Measurements from ENCODE around the gene STARD10. TPM values are rescaled to one million over a fixed set of nuclear protein-coding genes. Genes with fewer than 3 reads are reported as not detected.

Gene STARD10
- total RNA-seq, 4 donors from 2014 or later: 26.6 to 75.4 (median 58.1) TPM

- peaks cover 33 to 68% (median 54%) of the 10 kb centered on the region in 4 donors for H3K4me1 ChIP-seq
- no peak overlapping the region for H3K4me3 ChIP-seq
- H3K27ac ChIP-seq (replicated peaks in 1 of 4): no peak overlapping the region
- no peaks in the 10 kb centered on the region for H3K9me3 ChIP-seq
- no peak for DNase-seq (ENCODE audit: extremely low spot score)
- peaks cover 0 to 14% (median 4%) of the 10 kb centered on the region in 4 donors for H3K36me3 ChIP-seq
- H3K27me3 ChIP-seq: no peaks in the 10 kb centered on the region
- TF ChIP-seq POLR2A (IDR thresholded peaks at IDR 0.05; ENCODE audit: low read depth) (no peak), POLR2AphosphoS5 (IDR thresholded peaks at IDR 0.05) (no peak), CTCF (IDR thresholded peaks at IDR 0.05) (no peak), EP300 (IDR thresholded peaks at IDR 0.05) (no peak)
- WGBS: 91% methylated on average over 5 of the region's 5 CpGs
- intact Hi-C loops (cut with DNase I): loop anchor here (5.0 to 10.0 kb wide), 2 partner anchors 88 to 451 kb away; partner anchors contain the start of gene ATG16L2
Measured at GRCh38 chr11:72724021-72724551, 69.8 kb downstream of the STARD10 start.

GRCh38 chr11:72723508-72723907 lies 70.3 kb downstream of the STARD10 start:
- H3K4me1 ChIP-seq: peaks cover 39 to 74% (median 60%) of the 10 kb centered on the region in 4 donors
- no peaks in the 10 kb centered on the region for H3K9me3 ChIP-seq
- H3K27me3 ChIP-seq: no peaks in the 10 kb centered on the region
- H3K27ac ChIP-seq (replicated peaks in 1 of 4): peak overlapping the region in 3 of 4 donors; percentile 74 to 89 (median 85)
- TF ChIP-seq POLR2AphosphoS5 (IDR thresholded peaks at IDR 0.05) (no peak), CTCF (IDR thresholded peaks at IDR 0.05) (no peak), POLR2A (IDR thresholded peaks at IDR 0.05; ENCODE audit: low read depth) (no peak), EP300 (IDR thresholded peaks at IDR 0.05) (no peak)
- DNase-seq (ENCODE audit: extremely low spot score): no peak
- intact Hi-C loops (cut with DNase I): loop anchor here (5.0 to 10.0 kb wide), 2 partner anchors 89 to 451 kb away; partner anchors contain the start of gene ATG16L2
- WGBS: 83% methylated on average over 8 of the region's 9 CpGs
- peaks cover 0 to 14% (median 4%) of the 10 kb centered on the region in 4 donors for H3K36me3 ChIP-seq
- H3K4me3 ChIP-seq: no peak overlapping the region

GRCh38 chr11:72722050-72722748 lies 71.6 kb downstream of the STARD10 start:
- Histone ChIP-seq H3K36me3 (peaks cover 0 to 20% (median 7%) of the 10 kb centered on the region in 4 donors), H3K27me3 (no peaks in the 10 kb centered on the region), H3K4me1 (peaks cover 52 to 85% (median 70%) of the 10 kb centered on the region in 4 donors), H3K9me3 (no peaks in the 10 kb centered on the region), H3K27ac (replicated peaks in 1 of 4) (peak overlapping the region; percentile 74 to 89 (median 84)), H3K4me3 (peak overlapping the region; percentile 66 to 73 (median 71))
- DNase-seq (ENCODE audit: extremely low spot score): peak; percentile 98
- TF ChIP-seq EP300 (IDR thresholded peaks at IDR 0.05): no peak
- no peak for TF ChIP-seq CTCF (IDR thresholded peaks at IDR 0.05)
- TF ChIP-seq POLR2A (IDR thresholded peaks at IDR 0.05; ENCODE audit: low read depth): no peak
- TF ChIP-seq POLR2AphosphoS5 (IDR thresholded peaks at IDR 0.05): peak; percentile 70 to 71
- under 1% methylated on average over 9 of the region's 10 CpGs for WGBS
- intact Hi-C loops (cut with DNase I): loop anchor here (5.0 to 10.0 kb wide), 2 partner anchors 90 to 453 kb away; partner anchors contain the start of gene ATG16L2

GRCh38 chr11:72721689-72722049 lies 72.2 kb downstream of the STARD10 start:
- Histone ChIP-seq H3K9me3 (no peaks in the 10 kb centered on the region), H3K27me3 (no peaks in the 10 kb centered on the region), H3K36me3 (peaks cover 0 to 20% (median 11%) of the 10 kb centered on the region in 4 donors), H3K4me1 (peaks cover 58 to 88% (median 75%) of the 10 kb centered on the region in 4 donors), H3K27ac (replicated peaks in 1 of 4) (peak overlapping the region; percentile 74 to 89 (median 84)), H3K4me3 (peak overlapping the region; percentile 66 to 73 (median 71))
- TF ChIP-seq EP300 (IDR thresholded peaks at IDR 0.05) (no peak), POLR2A (IDR thresholded peaks at IDR 0.05; ENCODE audit: low read depth) (no peak), CTCF (IDR thresholded peaks at IDR 0.05) (no peak), POLR2AphosphoS5 (IDR thresholded peaks at IDR 0.05) (no peak)
- intact Hi-C loops (cut with DNase I): loop anchor here (5.0 to 10.0 kb wide), 2 partner anchors 91 to 453 kb away; partner anchors contain the start of gene ATG16L2
- 7% methylated on average over 13 of the region's 13 CpGs for WGBS
- no peak for DNase-seq (ENCODE audit: extremely low spot score)
